ENCODE data around the gene UBE2J1. TPM values are rescaled to one million over a fixed set of nuclear protein-coding genes. Genes with fewer than 3 reads are reported as not detected.
"Not testable (repeated sequence)": the region's sequence is repeated elsewhere in the genome, so short reads cannot be mapped to it uniquely, and the experiment has no call there.

UBE2J1 gene, protein sequence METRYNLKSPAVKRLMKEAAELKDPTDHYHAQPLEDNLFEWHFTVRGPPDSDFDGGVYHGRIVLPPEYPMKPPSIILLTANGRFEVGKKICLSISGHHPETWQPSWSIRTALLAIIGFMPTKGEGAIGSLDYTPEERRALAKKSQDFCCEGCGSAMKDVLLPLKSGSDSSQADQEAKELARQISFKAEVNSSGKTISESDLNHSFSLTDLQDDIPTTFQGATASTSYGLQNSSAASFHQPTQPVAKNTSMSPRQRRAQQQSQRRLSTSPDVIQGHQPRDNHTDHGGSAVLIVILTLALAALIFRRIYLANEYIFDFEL
- 21.2 and 25.1 TPM in 2 replicates for total RNA-seq (2014; rRNA removed; shearing (Covaris generic))
- polyA plus RNA-seq (2015; cell fraction: cytosol; rRNA removed): 37.6 and 43.2 TPM in 2 replicates
- polyA plus RNA-seq (2015; cell fraction: nucleus; rRNA removed): 16.1 and 17.5 TPM in 2 replicates

DNA sequence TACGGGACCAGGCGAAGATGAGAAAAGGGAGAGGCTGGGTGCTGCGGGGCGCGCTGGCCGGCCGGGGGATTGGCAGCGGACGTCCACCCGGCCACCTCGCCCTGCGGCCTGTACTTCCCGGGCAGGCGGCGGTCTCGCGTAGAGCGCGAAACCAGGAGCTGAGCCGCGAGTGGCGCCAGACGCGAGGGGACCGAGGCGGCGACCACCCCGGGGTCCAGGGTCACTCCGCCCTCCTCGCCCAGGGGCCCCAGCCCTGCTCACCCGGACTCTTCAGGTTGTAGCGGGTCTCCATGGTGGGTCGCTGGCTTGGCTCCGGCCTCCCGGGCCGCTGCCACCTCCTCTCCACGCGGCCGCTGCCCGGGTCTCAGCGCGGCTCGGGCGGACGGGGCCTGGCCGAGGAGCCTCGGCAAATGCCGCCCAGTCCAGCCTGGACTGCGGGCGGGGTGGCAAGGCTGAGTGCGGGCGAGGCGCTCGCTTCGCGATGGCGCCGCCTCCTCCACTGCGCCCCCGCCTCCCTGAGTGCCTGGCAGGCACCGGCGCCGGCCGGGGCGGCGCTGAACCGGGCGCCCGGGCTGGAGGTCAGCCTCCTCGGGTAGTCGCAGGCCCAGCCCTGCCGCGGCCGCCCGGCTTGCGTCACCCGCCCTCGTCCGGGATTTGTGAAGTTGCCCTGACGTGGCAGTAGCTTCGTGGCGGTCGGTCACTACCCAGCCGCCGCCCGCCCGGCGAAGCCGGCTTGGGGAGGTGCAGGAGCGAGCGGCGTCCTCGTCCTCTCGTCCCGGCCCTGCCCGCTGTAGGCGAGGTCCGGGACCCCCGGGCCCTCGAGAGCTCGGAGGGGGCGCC, at the start of gene UBE2J1:
Gene UBE2J1, minus strand, starts transcription at position 445 of the 840 bp plus-strand sequence. Its CDS starts 153 bp downstream, at position 292.
- DNase-seq (ENCODE audit: low read depth): peak; percentile 82

DNA sequence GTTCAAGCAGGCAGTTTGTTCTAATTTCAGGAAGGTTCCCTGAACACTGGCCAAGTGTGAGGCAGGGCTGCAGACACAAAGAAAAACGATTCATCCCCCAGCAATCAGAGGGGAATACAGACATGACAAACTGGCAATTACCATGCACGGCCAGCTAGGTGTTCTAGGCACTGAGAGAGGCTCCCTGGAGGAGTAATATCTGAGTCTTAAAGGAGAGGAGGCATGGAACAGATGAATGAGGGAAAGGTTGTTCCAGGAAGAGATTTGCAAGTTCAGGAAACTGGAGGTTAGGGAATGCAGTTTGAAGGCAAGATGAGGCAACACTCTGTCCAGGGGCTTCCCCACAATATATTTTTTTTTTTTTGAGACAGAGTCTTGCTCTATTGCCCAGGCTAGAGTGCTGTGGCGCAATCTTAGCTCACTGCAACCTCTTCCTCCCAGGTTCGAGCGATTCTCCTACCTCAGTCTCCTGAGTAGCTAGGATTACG, 48.4 kb upstream of the UBE2J1 start:
- DNase-seq (ENCODE audit: low read depth): no peak

DNA sequence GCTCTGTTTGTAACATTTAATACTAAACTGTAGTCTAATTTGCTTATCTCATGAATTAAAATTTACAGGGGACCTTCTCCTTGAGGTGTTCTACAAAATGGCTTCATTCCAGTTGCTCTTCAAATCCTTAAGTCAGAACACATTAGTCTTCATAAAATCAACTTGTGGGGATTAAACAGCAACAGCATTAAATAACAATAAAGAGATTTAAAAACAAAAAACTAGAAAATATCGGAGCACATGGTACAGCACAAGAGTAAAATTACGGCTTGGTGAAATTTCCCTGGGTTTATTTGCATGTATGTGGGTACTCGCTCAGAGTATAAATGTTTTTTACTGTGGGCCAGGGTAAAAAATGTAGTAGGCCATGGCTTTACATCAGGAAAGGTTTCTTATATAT, 47.5 kb upstream of the UBE2J1 start:
- no peak for DNase-seq (ENCODE audit: low read depth)

DNA sequence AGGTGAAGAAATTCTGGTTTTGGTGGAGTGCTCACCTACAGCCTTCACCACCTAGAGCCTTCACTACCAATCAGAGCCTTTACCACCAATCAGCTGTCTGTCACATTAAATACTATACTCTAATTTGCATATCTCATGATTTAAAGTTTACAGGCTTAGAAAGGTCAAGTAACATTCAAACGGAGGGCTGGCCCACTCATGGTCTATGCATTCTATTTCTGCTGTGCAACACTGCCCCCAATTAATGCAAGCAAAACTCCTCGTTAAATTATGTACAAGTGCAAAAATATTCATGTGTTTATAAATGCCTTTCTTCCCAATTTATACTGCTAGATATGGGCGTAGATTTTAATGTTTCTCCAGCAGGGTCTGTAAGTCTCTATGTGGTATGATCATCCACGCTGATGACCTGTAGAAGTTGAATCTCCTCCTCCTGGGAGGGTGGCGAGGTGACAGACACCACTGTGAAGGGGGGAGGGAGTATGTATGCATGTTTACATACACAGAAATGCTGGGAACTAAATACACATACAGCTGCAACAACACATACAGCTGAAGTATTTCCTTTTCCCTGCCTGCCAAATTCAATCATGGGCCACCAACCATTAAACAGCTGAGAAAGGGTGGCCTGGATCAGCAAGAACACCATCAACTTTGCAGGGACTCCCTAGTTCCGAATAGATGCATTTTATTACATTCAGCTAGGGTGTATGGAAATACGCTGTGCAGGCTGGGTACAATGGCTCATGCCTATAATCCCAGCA, 46.4 kb upstream of the UBE2J1 start:
- DNase-seq (ENCODE audit: low read depth): no peak

DNA sequence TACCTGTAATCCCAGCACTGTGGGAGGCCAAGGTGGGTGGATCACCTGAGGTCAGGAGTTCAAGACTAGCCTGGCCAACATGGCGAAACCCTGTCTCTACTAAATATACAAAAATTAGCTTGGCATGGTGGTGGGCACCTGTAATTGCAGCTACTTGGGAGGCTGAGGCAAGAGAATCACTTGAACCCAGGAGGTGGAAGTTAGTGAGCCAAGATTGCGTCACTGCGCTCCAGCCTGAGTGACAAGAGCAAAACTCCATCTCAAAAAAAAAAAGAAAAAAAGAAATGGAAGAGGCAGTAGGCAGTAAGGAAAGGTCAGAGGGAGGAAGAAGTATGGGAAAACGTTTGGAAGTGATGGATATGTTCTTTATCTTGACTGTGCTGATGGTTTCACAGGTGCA, 45.4 kb upstream of the UBE2J1 start:
- DNase-seq (ENCODE audit: low read depth): not testable (repeated sequence)

DNA sequence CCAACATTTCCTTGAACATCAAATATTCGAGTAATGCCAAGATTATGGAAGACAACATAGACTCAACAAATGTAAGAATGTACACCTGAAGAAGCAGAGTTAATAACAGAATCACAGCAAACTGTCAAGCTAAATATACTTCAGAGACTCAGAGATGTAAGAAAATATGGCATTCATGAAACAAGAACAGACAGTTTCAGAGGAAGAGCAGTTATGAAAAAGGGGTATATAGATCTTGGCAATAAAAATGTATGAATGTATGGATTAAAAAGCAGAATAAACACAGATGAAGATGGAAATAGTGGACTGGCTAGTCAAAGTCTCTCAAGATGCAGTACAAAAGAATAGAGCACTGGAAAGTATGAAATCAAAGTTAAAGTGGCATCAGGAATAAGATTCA, 41.1 kb upstream of the UBE2J1 start:
- no peak for DNase-seq (ENCODE audit: low read depth)

DNA sequence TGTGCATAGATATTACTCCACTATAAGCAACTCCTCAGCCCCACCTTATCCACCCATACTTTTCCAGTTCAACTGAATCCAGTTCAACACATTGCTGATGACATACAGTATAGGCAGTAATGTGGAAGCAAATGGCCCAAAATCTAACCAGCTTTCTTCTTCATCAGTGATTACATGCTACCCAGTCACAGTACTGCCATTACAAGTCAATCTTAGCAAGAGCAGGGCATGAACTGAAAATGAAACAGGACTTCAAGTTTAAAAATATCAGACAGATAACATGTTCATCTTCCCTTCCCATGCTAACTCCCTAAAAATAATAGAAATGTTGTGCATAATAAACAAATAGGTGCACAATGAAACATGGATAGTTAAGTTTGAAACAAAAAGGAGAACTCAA, 40.3 kb upstream of the UBE2J1 start:
- no peak for DNase-seq (ENCODE audit: low read depth)

DNA sequence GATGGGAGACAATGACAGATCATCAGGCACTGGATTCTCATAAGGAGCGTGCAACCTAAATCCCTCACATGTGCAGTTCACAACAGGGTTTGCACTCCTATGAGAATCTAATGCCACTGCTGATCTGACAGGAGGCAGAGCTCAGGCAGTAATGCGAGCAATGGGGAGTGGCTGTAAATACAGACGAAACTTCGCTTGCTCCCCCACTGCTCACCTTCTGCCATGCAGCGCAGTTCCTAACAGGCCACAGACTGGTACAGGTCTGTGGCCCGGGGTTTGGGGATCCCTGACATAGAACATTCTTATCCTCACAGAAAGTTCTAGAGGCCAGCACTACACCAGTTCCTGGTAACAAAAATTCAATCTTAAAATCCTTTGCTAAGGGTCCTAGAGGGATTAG, 36.3 kb upstream of the UBE2J1 start:
- no peak for DNase-seq (ENCODE audit: low read depth)

DNA sequence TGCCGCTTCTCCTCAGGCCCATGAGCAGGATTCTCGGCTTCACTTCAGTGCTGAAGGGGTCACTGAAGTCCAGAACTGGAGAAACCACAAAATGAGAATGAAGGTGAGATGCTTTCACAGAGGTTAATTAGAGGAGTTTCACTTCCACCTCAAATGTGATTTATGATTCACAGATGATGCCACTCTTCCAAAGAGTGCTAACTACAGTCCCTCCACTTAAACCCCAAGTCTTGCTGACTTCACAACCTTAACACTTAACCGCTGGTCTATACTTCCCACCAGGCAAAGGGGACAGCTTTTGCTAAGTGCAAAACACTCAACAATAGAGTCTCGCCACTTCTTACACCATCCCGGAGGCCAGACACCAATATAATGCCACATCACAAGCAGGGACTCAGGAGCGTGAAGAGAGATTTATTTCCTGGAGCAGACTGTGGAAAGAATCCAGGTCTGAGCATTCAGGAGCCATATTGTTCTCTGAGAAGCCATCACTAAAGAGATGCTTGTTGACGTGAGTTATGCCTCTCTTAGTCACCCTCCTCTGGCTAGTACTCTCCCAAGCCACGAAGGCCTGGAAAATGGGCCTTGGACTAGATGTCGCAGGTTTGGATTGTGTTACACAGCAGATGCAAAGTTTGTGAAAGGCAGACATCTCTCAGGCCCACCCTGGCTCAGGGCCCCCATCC, 35.1 kb upstream of the UBE2J1 start:
- no peak for DNase-seq (ENCODE audit: low read depth)

DNA sequence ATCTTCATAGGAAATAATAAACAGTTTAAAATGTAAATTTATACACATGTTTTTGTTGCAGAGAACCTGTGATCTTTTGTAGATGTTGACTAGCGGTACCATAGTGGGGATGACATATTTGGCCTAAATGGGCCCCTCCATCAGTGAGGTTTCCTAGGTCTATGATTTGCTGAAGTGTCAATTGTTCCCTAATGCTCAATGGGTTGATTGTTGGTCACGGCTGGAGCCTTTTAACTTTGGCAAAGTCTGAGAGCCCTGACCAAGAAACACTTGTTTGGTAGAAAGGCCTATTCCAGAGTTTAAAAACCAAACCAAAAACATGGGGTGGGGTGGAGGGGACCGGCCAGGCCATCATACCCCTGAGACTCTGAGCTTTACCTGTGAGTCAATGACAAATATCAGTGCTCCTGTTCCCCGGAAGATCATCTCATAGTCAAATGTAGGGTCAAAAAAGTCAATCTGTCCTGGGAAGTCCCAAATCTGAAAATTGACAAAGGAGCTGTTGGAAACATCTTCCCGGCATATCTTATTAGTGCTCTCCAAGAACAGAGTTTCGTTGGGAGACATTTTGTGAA, 34.5 kb upstream of the UBE2J1 start:
- DNase-seq (ENCODE audit: low read depth): no peak

DNA sequence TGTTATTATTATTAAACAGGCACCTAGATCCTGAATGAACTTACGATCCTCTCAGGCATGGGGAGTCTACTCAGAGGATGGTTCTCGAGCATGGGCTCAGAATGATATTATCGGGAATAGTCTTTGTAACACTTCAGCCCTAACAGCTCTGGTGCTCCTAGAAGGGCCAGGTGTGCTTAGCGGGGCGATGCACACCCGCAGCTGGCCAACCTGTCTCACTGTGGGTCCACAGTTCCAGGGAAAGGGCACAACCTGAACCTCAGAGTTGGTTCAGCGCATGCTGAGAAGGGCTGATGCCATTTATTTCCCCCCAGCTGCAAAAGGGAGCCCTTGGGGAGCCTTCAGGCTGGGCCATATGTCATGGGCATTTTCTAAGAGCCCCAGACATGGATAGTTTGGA, 33.3 kb upstream of the UBE2J1 start:
- DNase-seq (ENCODE audit: low read depth): no peak

DNA sequence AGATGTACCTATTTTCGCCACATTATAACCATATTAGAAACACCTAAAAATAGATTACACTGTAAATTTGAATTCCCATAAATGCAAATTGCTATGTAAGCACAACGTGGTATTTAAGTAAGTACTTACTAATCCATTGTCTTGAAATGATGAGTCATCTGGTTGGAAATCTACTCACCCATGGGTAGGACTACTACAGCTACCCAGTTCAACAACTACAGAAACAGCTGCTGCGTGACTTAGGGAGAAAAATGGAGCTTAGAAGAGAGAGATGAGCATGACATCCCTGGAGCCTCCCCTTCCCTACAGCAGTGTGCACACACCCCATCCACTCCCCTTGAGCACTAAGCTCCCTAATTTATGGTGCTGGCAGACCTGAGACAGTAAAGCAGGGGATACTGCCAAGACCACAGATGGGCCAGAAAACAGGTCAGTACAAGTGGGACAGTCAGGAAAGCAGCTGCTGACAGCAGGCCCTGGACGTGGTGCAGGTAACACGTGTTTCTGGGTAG, 32.7 kb upstream of the UBE2J1 start:
- peak; percentile 72 for DNase-seq (ENCODE audit: low read depth)

DNA sequence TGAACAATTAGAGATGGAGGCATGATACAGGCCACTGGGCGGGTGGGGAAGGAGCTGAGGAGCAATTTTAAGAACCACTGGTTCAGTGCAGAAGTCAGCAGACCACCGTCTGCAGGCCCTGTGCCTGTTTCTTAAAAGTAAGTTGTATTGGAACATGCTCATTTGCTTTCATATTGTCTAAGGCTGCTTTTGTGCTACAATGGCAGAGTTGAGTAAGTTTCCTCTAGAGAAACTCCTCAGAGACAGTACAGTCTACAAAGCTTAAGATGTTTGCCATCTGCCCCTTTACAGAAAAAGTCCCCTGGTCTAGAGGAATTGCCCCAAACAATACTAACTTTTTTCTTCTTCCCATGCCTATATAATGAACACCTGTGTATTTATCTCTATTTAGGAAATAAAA, 28.5 kb upstream of the UBE2J1 start:
- no peak for DNase-seq (ENCODE audit: low read depth)

DNA sequence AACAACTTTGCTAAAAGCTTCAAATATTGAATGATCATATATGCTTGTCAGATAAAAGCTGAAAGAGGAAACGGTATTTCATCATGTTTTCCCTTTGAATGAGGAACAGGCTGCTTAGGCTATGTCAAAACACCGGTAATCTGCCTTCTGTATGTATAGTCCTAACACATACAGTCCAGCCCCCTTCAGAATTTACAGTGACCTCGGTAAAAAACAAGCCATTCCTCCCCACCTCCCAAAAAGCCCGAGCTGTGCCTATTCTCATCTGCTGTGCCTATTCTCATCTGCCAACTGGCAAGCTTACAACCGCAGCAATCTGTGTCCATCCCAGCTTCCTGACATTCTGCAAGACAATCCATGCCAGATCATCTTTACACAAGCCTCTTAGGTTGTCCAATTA, 26.8 kb upstream of the UBE2J1 start:
- DNase-seq (ENCODE audit: low read depth): no peak

DNA sequence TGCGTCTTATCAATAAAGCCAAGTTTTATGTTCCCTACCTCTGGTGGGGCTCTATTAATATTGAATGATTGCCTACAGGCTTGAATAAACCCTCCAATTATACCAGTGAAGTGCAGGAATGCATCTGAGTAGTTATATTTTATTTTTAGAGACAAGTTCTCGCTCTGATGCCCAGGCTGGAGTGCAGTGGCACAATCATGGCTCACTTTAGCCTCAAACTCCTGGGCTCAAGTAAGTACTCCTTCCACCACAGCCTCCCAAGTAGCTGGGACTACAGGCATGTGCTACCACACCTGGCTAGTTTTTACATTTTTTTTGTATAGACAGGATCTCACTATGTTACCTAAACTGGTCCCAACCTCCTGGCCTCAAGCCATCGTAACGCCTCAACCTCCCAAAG, 26.1 kb upstream of the UBE2J1 start:
- no peak for DNase-seq (ENCODE audit: low read depth)

DNA sequence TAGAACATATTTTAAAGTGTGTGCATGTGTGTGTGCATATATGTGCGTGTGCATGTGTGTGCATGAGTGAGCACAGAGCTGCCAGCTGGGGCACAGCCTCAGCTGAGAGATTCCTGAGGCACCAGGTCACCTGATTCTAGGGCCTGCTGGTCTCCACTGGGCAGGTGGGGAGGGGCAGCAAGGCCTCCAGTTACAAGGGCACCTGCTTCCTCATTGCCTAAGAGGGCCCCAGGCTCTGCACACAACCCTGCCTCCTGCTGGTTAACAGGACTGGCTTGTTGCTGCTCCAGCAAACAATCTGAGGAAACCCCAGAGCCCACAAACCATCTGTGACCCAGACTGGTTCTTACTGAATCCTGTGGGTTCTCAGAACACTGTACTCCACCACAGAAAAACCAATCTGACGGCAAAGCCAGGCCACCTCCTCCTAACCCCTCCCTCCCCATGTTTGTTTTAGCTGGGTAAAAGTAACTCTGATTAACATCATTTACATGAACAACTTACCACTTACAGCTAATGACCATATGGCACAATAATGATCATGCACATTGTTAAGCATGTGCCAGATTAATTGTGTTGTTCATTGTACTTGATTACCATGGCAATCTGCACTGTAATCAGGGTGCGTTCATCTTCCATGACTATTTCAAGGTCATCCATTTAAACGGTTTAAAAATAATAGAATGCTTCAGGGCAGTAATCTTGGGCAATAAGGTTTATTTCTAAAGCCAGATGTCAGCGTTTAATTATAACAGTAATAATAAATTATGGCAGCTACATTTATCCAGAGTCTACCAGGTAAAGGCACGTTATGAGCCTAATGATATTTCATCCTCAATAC, 23.1 kb upstream of the UBE2J1 start:
- DNase-seq (ENCODE audit: low read depth): no peak

DNA sequence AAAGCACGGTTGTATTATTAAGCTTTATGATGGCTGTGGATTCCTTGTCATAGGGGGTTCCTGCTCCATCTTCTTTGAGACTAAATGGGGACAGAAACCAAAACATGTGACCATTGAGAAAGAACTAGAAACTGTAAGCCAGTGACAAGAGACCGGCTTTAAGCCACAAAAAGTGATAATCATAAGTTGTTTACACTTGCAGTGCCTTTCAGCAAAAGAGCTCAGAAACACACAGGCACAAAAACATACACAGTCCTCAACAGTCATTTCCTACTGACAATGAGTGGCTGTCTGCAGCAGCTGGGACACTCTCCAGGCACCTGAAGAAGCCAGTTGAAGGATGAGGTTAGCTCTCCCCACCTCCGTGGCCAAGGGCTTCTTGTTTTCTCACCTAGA, 20.0 kb upstream of the UBE2J1 start:
- no peak for DNase-seq (ENCODE audit: low read depth)

DNA sequence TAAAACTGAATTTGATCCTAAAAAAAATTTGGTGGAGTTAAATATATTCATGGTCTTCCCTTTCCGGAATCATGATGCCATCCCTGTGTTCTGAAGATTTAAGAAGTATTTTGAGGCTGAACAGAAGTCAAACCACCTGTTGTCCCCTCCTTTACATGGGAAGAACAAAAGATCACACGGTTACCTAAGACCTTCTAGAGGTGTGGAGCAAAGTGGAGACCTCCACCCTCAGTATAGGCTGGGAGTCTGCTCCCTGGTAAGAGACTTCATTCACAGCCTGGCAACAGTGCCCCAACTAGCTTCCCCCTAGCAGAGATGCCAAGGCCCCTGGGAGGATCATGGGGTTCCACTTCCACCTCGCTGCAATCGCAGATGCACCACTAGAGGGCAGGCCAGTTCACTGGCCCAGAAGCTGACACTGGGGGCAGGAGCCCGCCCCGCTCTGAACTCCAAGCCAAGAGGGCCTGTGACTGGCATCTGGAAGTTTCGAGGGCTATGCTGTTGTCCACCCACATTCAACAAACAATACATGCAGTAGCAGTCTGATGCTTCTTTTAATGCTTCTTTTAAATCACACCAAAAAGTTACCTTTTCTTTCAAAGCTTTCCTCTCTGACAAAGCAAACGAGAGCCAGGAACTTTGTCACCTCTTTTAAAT, 19.5 kb upstream of the UBE2J1 start:
- peak; percentile 38 for DNase-seq (ENCODE audit: low read depth)

DNA sequence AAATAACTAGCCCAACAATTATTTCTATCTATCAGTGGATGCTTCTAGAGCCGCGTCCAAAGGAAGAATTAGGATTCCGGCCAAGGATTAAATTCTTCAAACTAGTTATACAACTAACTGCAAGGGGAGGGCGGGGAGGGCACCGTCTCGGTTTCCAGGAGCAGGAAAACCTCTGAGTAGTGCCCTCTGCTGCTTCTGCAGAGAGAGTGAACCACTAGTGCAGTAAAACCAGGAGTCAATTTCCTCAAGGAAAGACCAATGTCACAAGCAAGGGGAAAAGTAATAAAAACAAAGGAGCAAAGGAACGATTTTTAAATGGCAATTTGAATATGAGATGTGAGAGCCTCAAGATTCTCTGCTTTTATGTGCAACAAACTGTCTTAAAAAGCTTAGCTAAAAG, 16.5 kb upstream of the UBE2J1 start:
- DNase-seq (ENCODE audit: low read depth): no peak
